Osteoblast (primary cell): Measurements from ENCODE around the gene HOXD13. TPM values are rescaled to one million over a fixed set of nuclear protein-coding genes. Genes with fewer than 3 reads are reported as not detected.

Experiments
- DNase-seq: peaks from one replicate; pipeline ENCODE4 v3.0.0; 2011; ENCODE audit warnings: low spot score, mixed read lengths; ENCODE audit not compliant: insufficient read length; ENCODE audit errors: missing footprints
- H2AFZ ChIP-seq: 2 replicates; pipeline ENCODE4 v1.6.0; 2011; ENCODE audit warnings: mild to moderate bottlenecking, low read length
- H3K27ac ChIP-seq: 2 replicates; pipeline ENCODE4 v1.5.1; 2011; ENCODE audit warnings: mild to moderate bottlenecking, low read depth, low read length, moderate library complexity
- H3K27me3 ChIP-seq: 2 replicates; pipeline ENCODE4 v1.6.0; 2012; ENCODE audit warnings: mild to moderate bottlenecking, control low read depth, inconsistent platforms, low read length, moderate library complexity; ENCODE audit not compliant: insufficient read depth
- H3K36me3 ChIP-seq: 2 replicates; pipeline ENCODE4 v1.5.1; 2011; ENCODE audit warnings: mild to moderate bottlenecking, low read length, control low read depth, moderate library complexity; ENCODE audit not compliant: insufficient read depth
- H3K4me1 ChIP-seq: 2 replicates; pipeline ENCODE4 v1.5.1; 2011; ENCODE audit warnings: mild to moderate bottlenecking, low read length, control low read depth, moderate library complexity; ENCODE audit not compliant: insufficient read depth
- H3K4me2 ChIP-seq: 2 replicates; pipeline ENCODE4 v1.6.0; 2011; ENCODE audit warnings: mild to moderate bottlenecking, low read length; ENCODE audit not compliant: insufficient read depth
- H3K4me3 ChIP-seq: fragments of 200-600 bp; sonication (generic); 3 replicates; pipeline ENCODE4 v1.5.1; 2012; ENCODE audit warnings: mild to moderate bottlenecking, low read length, inconsistent platforms; ENCODE audit not compliant: insufficient read depth
- H3K79me2 ChIP-seq: 2 replicates; pipeline ENCODE4 v1.6.0; 2012; ENCODE audit warnings: mild to moderate bottlenecking, low read length, control low read depth, inconsistent platforms; ENCODE audit not compliant: insufficient read depth
- H3K9me3 ChIP-seq: 2 replicates; pipeline ENCODE4 v1.5.1; 2011; ENCODE audit warnings: low read depth, low read length, control low read depth
- H4K20me1 ChIP-seq: 2 replicates; pipeline ENCODE4 v1.6.0; 2012; ENCODE audit warnings: mild to moderate bottlenecking, low read length, control low read depth; ENCODE audit not compliant: insufficient read depth
- CTCF ChIP-seq: IDR thresholded peaks from 2 replicates; pipeline ENCODE4 v1.5.1; 2011; ENCODE audit warnings: mild to moderate bottlenecking, low read depth, low read length, moderate library complexity; ENCODE audit errors: extremely low read depth
- total RNA-seq: library from RNA; depleted of rRNA; stranded (reverse); fragments of >200 nt; gene quantifications from 2 replicates; pipeline ENCODE4 v1.2.3, GENCODE V29; 2012

The HOXD13 gene
- total RNA-seq, 1 donor: not detected

GRCh38 chr2:176099159-176099727 lies 6.7 kb downstream of the HOXD13 start:
- H2AFZ ChIP-seq: no peak overlapping the region
- H3K4me3 ChIP-seq: no peak overlapping the region
- no peak overlapping the region for H3K27ac ChIP-seq
- TF ChIP-seq CTCF: no peak
- H3K79me2 ChIP-seq: no peaks in the 10 kb centered on the region
- peaks cover 12% of the 10 kb centered on the region for H3K4me1 ChIP-seq
- no peaks in the 10 kb centered on the region for H3K36me3 ChIP-seq
- no peak for DNase-seq
- no peaks in the 10 kb centered on the region for H3K9me3 ChIP-seq
- peaks cover 3% of the 10 kb centered on the region for H4K20me1 ChIP-seq
- no peak overlapping the region for H3K4me2 ChIP-seq
- peaks cover 99% of the 10 kb centered on the region for H3K27me3 ChIP-seq

GRCh38 chr2:176099728-176100546 lies 7.4 kb downstream of the HOXD13 start, which contains the start of gene HOXD12:
Gene HOXD12, plus strand, starts transcription at chr2:176099795. Its CDS starts 7 bp downstream, at chr2:176099802.
- Histone ChIP-seq H3K79me2 (no peaks in the 10 kb centered on the region), H3K4me1 (peaks cover 12% of the 10 kb centered on the region), H3K27ac (no peak within 1 kb of the TSS), H2AFZ (no peak within 1 kb of the TSS), H3K4me2 (no peak within 1 kb of the TSS), H3K27me3 (peaks cover 99% of the 10 kb centered on the region), H3K9me3 (no peaks in the 10 kb centered on the region), H3K4me3 (no peak within 1 kb of the TSS), H4K20me1 (peaks cover 3% of the 10 kb centered on the region), H3K36me3 (no peaks in the 10 kb centered on the region)
- no peak for TF ChIP-seq CTCF
- no peak for DNase-seq

GRCh38 chr2:176100547-176101140 lies 8.1 kb downstream of the HOXD13 start:
- H3K79me2 ChIP-seq: no peaks in the 10 kb centered on the region

More at GRCh38 chr2:176100547-176101140, 8.1 kb downstream of the HOXD13 start:
- Histone ChIP-seq H3K36me3 (no peaks in the 10 kb centered on the region), H3K4me3 (no peak overlapping the region), H3K4me2 (no peak overlapping the region), H4K20me1 (peaks cover 3% of the 10 kb centered on the region), H3K9me3 (no peaks in the 10 kb centered on the region), H3K4me1 (peaks cover 12% of the 10 kb centered on the region), H3K27ac (no peak overlapping the region), H2AFZ (no peak overlapping the region), H3K27me3 (peaks cover 99% of the 10 kb centered on the region)
- DNase-seq: no peak
- no peak for TF ChIP-seq CTCF
